H1 (cell line): ENCODE measurements around the gene ZNF768. TPM values are rescaled to one million over a fixed set of nuclear protein-coding genes. Genes with fewer than 3 reads are reported as not detected.

ENCODE experiments used
- CTCF ChIA-PET: fragments of 300-600 bp; sonication (Branson Sonifier 250); formaldehyde crosslinking; loops from one replicate; lab custom pipeline; 2021; ENCODE audit not compliant: partially characterized antibody; lab: Charles Lee
- POLR2A ChIA-PET: fragments of 300-600 bp; sonication (Branson Sonifier 250); formaldehyde crosslinking; loops from one replicate; lab custom pipeline; 2021; ENCODE audit warnings: inconsistent platforms; ENCODE audit not compliant: partially characterized antibody; lab: Charles Lee
- DNase-seq, 2 experiments: peaks; one replicate each; pipeline versions ENCODE4 v3.0.0 to v3.0.0-alpha.2; 2010 to 2022; ENCODE audit warnings: low spot score in 2 of 2, low read depth in 1 of 2, mixed read lengths in 1 of 2
- FAIRE-seq: peaks from 2 replicates; lab custom pipeline; 2011; peaks lifted over from hg19 to GRCh38; lab: Jason Lieb, UNC
- H2AFZ ChIP-seq: 2 replicates; pipeline ENCODE4 v1.8.1; 2012; ENCODE audit warnings: low read length, inconsistent platforms
- H2AK5ac ChIP-seq: 2 replicates; pipeline ENCODE4 v1.6.1; 2013; ENCODE audit warnings: low read depth, low read length
- H2BK120ac ChIP-seq: replicated peaks from 2 replicates; pipeline ENCODE3; 2013; ENCODE audit warnings: low read depth, low read length, inconsistent platforms
- H2BK12ac ChIP-seq: 2 replicates; pipeline ENCODE4 v1.6.1; 2013; ENCODE audit warnings: low read depth, low read length
- H2BK15ac ChIP-seq: 2 replicates; pipeline ENCODE4 v1.6.1; 2013; ENCODE audit warnings: low read length
- H2BK20ac ChIP-seq: 2 replicates; pipeline ENCODE4 v1.6.1; 2013; ENCODE audit warnings: low read length
- H2BK5ac ChIP-seq: 2 replicates; pipeline ENCODE4 v1.6.1; 2013; ENCODE audit warnings: low read depth, low read length
- H3K14ac ChIP-seq: 2 replicates; pipeline ENCODE4 v1.6.1; 2013; ENCODE audit warnings: inconsistent platforms; ENCODE audit not compliant: insufficient read length
- H3K18ac ChIP-seq: 2 replicates; pipeline ENCODE4 v1.6.1; 2013; ENCODE audit warnings: low read length; ENCODE audit errors: extremely low read depth
- H3K23ac ChIP-seq: 2 replicates; pipeline ENCODE4 v1.6.1; 2013; ENCODE audit warnings: inconsistent platforms; ENCODE audit not compliant: insufficient read length
- H3K23me2 ChIP-seq: 2 replicates; pipeline ENCODE4 v1.6.1; 2013; ENCODE audit warnings: low read depth, low read length
- H3K27ac ChIP-seq: 2 replicates; pipeline ENCODE4 v1.6.1; 2011; ENCODE audit warnings: low read depth, low read length, inconsistent platforms
- H3K27me3 ChIP-seq, 4 experiments: replicated peaks in 1 of 4; 1 replicate in 1 of 4; 2 replicates in 3 of 4; pipeline versions ENCODE4 v1.6.1 to v1.8.1; 2011 to 2013; ENCODE audit warnings: low read length in 3 of 4, mild to moderate bottlenecking in 3 of 4, inconsistent platforms in 2 of 4, mixed read lengths in 2 of 4, moderate library complexity in 1 of 4; ENCODE audit not compliant: control insufficient read depth in 3 of 4, insufficient read depth in 3 of 4; ENCODE audit errors: extremely low read depth in 1 of 4
- H3K36me3 ChIP-seq, 4 experiments: 2 replicates each; pipeline versions ENCODE4 v1.6.1 to v1.8.1; 2011 to 2013; ENCODE audit warnings: mild to moderate bottlenecking in 4 of 4, low read length in 3 of 4, moderate library complexity in 2 of 4, control low read depth in 1 of 4, inconsistent platforms in 1 of 4; ENCODE audit not compliant: insufficient read depth in 4 of 4, control insufficient read depth in 2 of 4
- H3K4ac ChIP-seq: replicated peaks from 2 replicates; pipeline ENCODE3; 2013; ENCODE audit warnings: low read length, low read depth, mixed read lengths, inconsistent platforms; ENCODE audit not compliant: insufficient read length
- H3K4me1 ChIP-seq, 4 experiments: replicated peaks in 1 of 4; 1 replicate in 1 of 4; 2 replicates in 3 of 4; pipeline versions ENCODE4 v1.6.1 to v1.8.1; 2011 to 2013; ENCODE audit warnings: low read length in 3 of 4, inconsistent platforms in 2 of 4, mixed read lengths in 1 of 4; ENCODE audit not compliant: insufficient read depth in 4 of 4, control insufficient read depth in 3 of 4
- H3K4me2 ChIP-seq, 2 experiments: 2 replicates each; pipeline versions ENCODE4 v1.6.1 to v1.8.1; 2011 to 2013; ENCODE audit warnings: low read depth in 2 of 2, low read length in 2 of 2, control low read depth in 1 of 2, inconsistent platforms in 1 of 2, mild to moderate bottlenecking in 1 of 2; ENCODE audit not compliant: insufficient read depth in 1 of 2
- H3K4me3 ChIP-seq, 4 experiments: fragments of 200-600, 300-600 bp in 1 of 4; sonication (generic), shearing (Covaris generic), sonication (Bioruptor Twin) in 1 of 4; 2 replicates each; pipeline versions ENCODE4 v1.5.1 to v1.8.1; 2011 to 2016; ENCODE audit warnings: low read length in 4 of 4, low read depth in 3 of 4, control low read depth in 2 of 4, inconsistent platforms in 2 of 4, mild to moderate bottlenecking in 2 of 4, mixed read lengths in 1 of 4, moderate library complexity in 1 of 4; ENCODE audit not compliant: insufficient read depth in 2 of 4; ENCODE audit errors: extremely low read depth in 1 of 4
- H3K56ac ChIP-seq: replicated peaks from 2 replicates; pipeline ENCODE3; 2013; ENCODE audit warnings: low read depth, mild to moderate bottlenecking, mixed read lengths, low read length, inconsistent platforms; ENCODE audit not compliant: insufficient read length
- H3K79me1 ChIP-seq: 2 replicates; pipeline ENCODE4 v1.6.1; 2013; ENCODE audit warnings: low read depth, low read length, control low read depth
- H3K79me2 ChIP-seq, 2 experiments: 2 replicates each; pipeline versions ENCODE4 v1.6.1 to v1.8.1; 2012 to 2013; ENCODE audit warnings: low read length in 2 of 2, mild to moderate bottlenecking in 2 of 2, inconsistent platforms in 1 of 2; ENCODE audit not compliant: insufficient read depth in 2 of 2, control insufficient read depth in 1 of 2
- H3K9ac ChIP-seq, 4 experiments: replicated peaks in 1 of 4; 1 replicate in 1 of 4; 2 replicates in 3 of 4; pipeline versions ENCODE4 v1.6.1 to v1.8.1; 2011 to 2013; ENCODE audit warnings: low read depth in 3 of 4, low read length in 3 of 4, control low read depth in 2 of 4, mild to moderate bottlenecking in 2 of 4, moderate library complexity in 2 of 4, inconsistent platforms in 1 of 4; ENCODE audit errors: extremely low read depth in 1 of 4
- H3K9me3 ChIP-seq, 2 experiments: 2 replicates each; pipeline versions ENCODE4 v1.6.1 to v1.8.1; 2012 to 2013; ENCODE audit warnings: mild to moderate bottlenecking in 2 of 2, moderate library complexity in 2 of 2, control low read depth in 1 of 2, inconsistent platforms in 1 of 2, low read depth in 1 of 2, low read length in 1 of 2, mixed read lengths in 1 of 2; ENCODE audit not compliant: insufficient read depth in 2 of 2
- H4K20me1 ChIP-seq, 2 experiments: replicated peaks in 1 of 2; 2 replicates each; pipeline versions ENCODE3 to v1.8.1; 2011 to 2013; ENCODE audit warnings: inconsistent platforms in 2 of 2, low read length in 2 of 2, mild to moderate bottlenecking in 1 of 2; ENCODE audit not compliant: insufficient read depth in 2 of 2, control insufficient read depth in 1 of 2
- H4K5ac ChIP-seq: 2 replicates; pipeline ENCODE4 v1.6.1; 2013; ENCODE audit warnings: low read length, low read depth, mixed read lengths, inconsistent platforms; ENCODE audit not compliant: insufficient read length
- H4K8ac ChIP-seq: 2 replicates; pipeline ENCODE4 v1.8.0; 2013; ENCODE audit warnings: mild to moderate bottlenecking, moderate library complexity, low read length, inconsistent platforms; ENCODE audit not compliant: insufficient read depth; ENCODE audit errors: extremely low read depth
- H4K91ac ChIP-seq: replicated peaks from 2 replicates; pipeline ENCODE3; 2013; ENCODE audit warnings: low read length, mixed read lengths, inconsistent platforms; ENCODE audit not compliant: insufficient read length
- EZH2 ChIP-seq: fragments of 200-600 bp; sonication (generic); IDR thresholded peaks from 2 replicates; pipeline ENCODE4 v1.7.1; 2012; ENCODE audit warnings: low read depth, mild to moderate bottlenecking, moderate library complexity, low read length, inconsistent platforms; ENCODE audit not compliant: severe bottlenecking
- HDAC6 ChIP-seq: IDR thresholded peaks from one replicate; pipeline ENCODE4 v1.7.1; 2012; ENCODE audit warnings: low read depth, mild to moderate bottlenecking, inconsistent platforms, low read length, moderate library complexity
- JUN ChIP-seq: IDR thresholded peaks from 2 replicates; pipeline ENCODE4 v1.6.1; 2011; ENCODE audit warnings: low read depth, mild to moderate bottlenecking, improper control_type of control experiment, low read length
- PHF8 ChIP-seq: fragments of 200-600 bp; sonication (generic); conservative IDR thresholded peaks from 2 replicates; pipeline ENCODE4 v1.7.1; 2012; ENCODE audit warnings: low read depth, mild to moderate bottlenecking, inconsistent platforms, low read length, moderate library complexity
- SIN3A ChIP-seq, 2 experiments: IDR thresholded peaks in 1 of 2; conservative IDR thresholded peaks in 1 of 2; 2 replicates each; pipeline ENCODE4 v1.6.1; 2011 to 2012; ENCODE audit warnings: low read length in 2 of 2, improper control_type of control experiment in 1 of 2, low read depth in 1 of 2, mild to moderate bottlenecking in 1 of 2
- SRF ChIP-seq: IDR thresholded peaks from 2 replicates; pipeline ENCODE4 v1.6.1; 2011; ENCODE audit warnings: mild to moderate bottlenecking, low read depth, low read length, moderate library complexity
- SUZ12 ChIP-seq: fragments of 200-600 bp; sonication (generic); IDR thresholded peaks from 2 replicates; pipeline ENCODE4 v1.6.1; 2012; ENCODE audit warnings: mild to moderate bottlenecking, inconsistent platforms, low read length, moderate library complexity, mixed read lengths
- ZNF274 ChIP-seq: IDR thresholded peaks from 2 replicates; pipeline ENCODE4 v1.7.0; 2012; ENCODE audit warnings: low read length, borderline replicate concordance; ENCODE audit errors: extremely low read depth
- WGBS, 2 experiments: shearing (Covaris generic) in 1 of 2; methylation state at CpG; one replicate each; pipeline versions ENCODE4 v1.1.6 to v1.1.7; 2013 to 2015; ENCODE audit warnings: low lambda C conversion rate in 2 of 2, mixed read lengths in 2 of 2, inconsistent platforms in 1 of 2, low coverage in 1 of 2, missing lambda C conversion rate in 1 of 2; ENCODE audit not compliant: insufficient replicate concordance in 2 of 2, insufficient coverage in 1 of 2, insufficient read length in 1 of 2; ENCODE audit errors: extremely low coverage in 1 of 2, missing lambda C conversion rate in 1 of 2; 5-methylcytosine and 5-hydroxymethylcytosine counted together
- polyA plus RNA-seq, 7 experiments: library from polyadenylated mRNA; depleted of rRNA in 3 of 7; stranded (reverse) in 5 of 7; unstranded in 2 of 7; fragments of >200 nt in 5 of 7; fragments of 200-250 nt in 2 of 7; gene quantifications; 1 replicate in 5 of 7; 2 replicates in 1 of 7; 4 replicates in 1 of 7; pipeline versions ENCODE4 v1.2.1 to v1.2.3, GENCODE V29; 2011 to 2013; ENCODE audit warnings: missing spikeins in 2 of 7, mixed read lengths in 2 of 7
- total RNA-seq: library from RNA; stranded (reverse); fragmentation: NEBNext Ultra II Directional; extraction: Animal tissue kit (Norgen Biotek cat#: 25700); gene quantifications from 2 replicates; pipeline ENCODE4 v1.2.1, GENCODE V29; 2021
- TF ChIP-seq, protein P1 (sequence below): IDR thresholded peaks from 2 replicates; pipeline ENCODE4 v1.6.1; 2011; ENCODE audit warnings: low read depth, mild to moderate bottlenecking, low read length; ENCODE audit not compliant: insufficient read depth

ZNF768 gene
- total and polyA plus RNA-seq, 2 of the 8 experiments (the other 6 are each of a cell fraction or from before 2014, with no cell fraction given), result 36.1 to 47.7 TPM

DNA sequence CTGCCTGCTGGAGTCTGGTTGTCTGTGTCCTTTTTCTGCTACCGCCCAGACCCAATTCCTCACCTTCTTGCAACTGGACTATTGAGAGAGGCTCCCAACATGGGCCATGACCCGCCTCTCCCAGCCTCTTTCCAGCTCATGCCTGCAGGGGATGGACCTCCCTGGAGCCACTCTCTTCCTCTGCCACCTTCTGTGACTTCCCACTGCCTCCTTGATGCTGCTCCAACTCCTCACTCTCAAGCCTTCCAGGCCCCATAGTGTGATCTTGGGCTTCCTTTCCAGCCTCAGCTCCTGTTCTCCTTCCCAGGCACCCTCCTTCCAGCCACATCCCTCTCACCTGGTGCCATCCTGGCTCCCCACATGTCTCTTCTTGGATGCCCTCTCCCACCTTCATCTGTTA lies 11.1 kb downstream of the ZNF768 start:
- FAIRE-seq (no peak), DNase-seq (no peak)
- Histone ChIP-seq H3K18ac (no peak overlapping the region), H3K4me1 (no peaks in the 10 kb centered on the region), H2AK5ac (no peak overlapping the region), H4K5ac (no peak overlapping the region), H2BK120ac (no peak overlapping the region), H3K23me2 (no peaks in the 10 kb centered on the region), H2BK20ac (no peak overlapping the region), H3K27me3 (no peaks in the 10 kb centered on the region; a peak in 2 of 7 replicates), H3K79me2 (no peaks in the 10 kb centered on the region), H3K27ac (no peak overlapping the region), H3K14ac (no peak overlapping the region), H3K36me3 (no peaks in the 10 kb centered on the region), H4K91ac (no peak overlapping the region), H3K4ac (no peak overlapping the region), H2BK12ac (no peak overlapping the region), H3K79me1 (no peaks in the 10 kb centered on the region), H3K23ac (no peak overlapping the region), H2BK5ac (no peak overlapping the region), H3K4me2 (no peak overlapping the region), H2BK15ac (no peak overlapping the region), H3K9ac (no peak overlapping the region), H2AFZ (no peak overlapping the region), H3K9me3 (no peaks in the 10 kb centered on the region), H4K20me1 (no peaks in the 10 kb centered on the region), H3K56ac (no peak overlapping the region), H4K8ac (no peak overlapping the region), H3K4me3 (no peak overlapping the region)
- CTCF ChIA-PET, result interaction anchor here (0.6 to 2.0 kb wide), 3 partner anchors 9 to 571 kb away, joined by 3 to 7 read pairs (median 3); partner anchors contain the start of gene CD2BP2
- POLR2A ChIA-PET, result interaction anchor here (1.1 to 1.9 kb wide), 2 partner anchors 10 to 35 kb away, joined by 3 to 7 read pairs; partner anchors contain the start of gene ZNF768
- TF ChIP-seq JUN, result no peak
- TF ChIP-seq EZH2, result no peak
- no peak for TF ChIP-seq SRF
- TF ChIP-seq SIN3A (conservative IDR thresholded peaks at IDR 0.05 in 1 of 2, IDR thresholded peaks at IDR 0.05 in 1 of 2; ENCODE audit: low read depth in 1 of 2, low read length in 2 of 2), result no peak
- no peak for TF ChIP-seq ZNF274
- TF ChIP-seq PHF8, result no peak
- TF ChIP-seq SUZ12, result no peak
- TF ChIP-seq, protein P1, sequence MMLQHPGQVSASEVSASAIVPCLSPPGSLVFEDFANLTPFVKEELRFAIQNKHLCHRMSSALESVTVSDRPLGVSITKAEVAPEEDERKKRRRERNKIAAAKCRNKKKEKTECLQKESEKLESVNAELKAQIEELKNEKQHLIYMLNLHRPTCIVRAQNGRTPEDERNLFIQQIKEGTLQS, result no peak
- no peak for TF ChIP-seq HDAC6
- WGBS, 2 experiments, result 88% methylated on average over 2 of the region's 2 CpGs; no CpG with 5 or more reads in 1 of the 2 experiments
